Effector memory CD4-positive, alpha-beta T cell (primary cell): Measurements from ENCODE around the gene SEPTIN3.

ENCODE experiments used
- DNase-seq, 3 donors: peaks; one replicate each; pipeline ENCODE4 v3.0.0-alpha.2; 2020
- H3K27ac ChIP-seq: 2 replicates; pipeline ENCODE4 v1.7.0; 2013; ENCODE audit warnings: mild to moderate bottlenecking, low read length, moderate library complexity; ENCODE audit not compliant: insufficient read depth, poor library complexity, severe bottlenecking
- H3K27me3 ChIP-seq: replicated peaks from 2 replicates; pipeline ENCODE4 v1.7.0; 2013; ENCODE audit warnings: mild to moderate bottlenecking, low read length; ENCODE audit not compliant: insufficient read depth, control insufficient read depth, poor library complexity, severe bottlenecking
- H3K36me3 ChIP-seq: 2 replicates; pipeline ENCODE4 v1.7.0; 2013; ENCODE audit warnings: mild to moderate bottlenecking, low read length, moderate library complexity; ENCODE audit not compliant: control insufficient read depth, insufficient read depth
- H3K4me1 ChIP-seq: 2 replicates; pipeline ENCODE4 v1.7.0; 2013; ENCODE audit warnings: low read length, mild to moderate bottlenecking; ENCODE audit not compliant: control insufficient read depth, insufficient read depth, poor library complexity, severe bottlenecking
- H3K4me3 ChIP-seq: 2 replicates; pipeline ENCODE4 v1.7.0; 2013; ENCODE audit warnings: low read length, low read depth, mild to moderate bottlenecking; ENCODE audit not compliant: insufficient read depth, poor library complexity, severe bottlenecking
- H3K9me3 ChIP-seq: 2 replicates; pipeline ENCODE4 v1.7.0; 2013; ENCODE audit warnings: mild to moderate bottlenecking, low read length, moderate library complexity; ENCODE audit not compliant: control insufficient read depth
- total RNA-seq, 3 donors: gene quantifications; one replicate each; lab custom pipeline; 2026; lab: John Stamatoyannopoulos, UW

SEPTIN3 gene, protein sequence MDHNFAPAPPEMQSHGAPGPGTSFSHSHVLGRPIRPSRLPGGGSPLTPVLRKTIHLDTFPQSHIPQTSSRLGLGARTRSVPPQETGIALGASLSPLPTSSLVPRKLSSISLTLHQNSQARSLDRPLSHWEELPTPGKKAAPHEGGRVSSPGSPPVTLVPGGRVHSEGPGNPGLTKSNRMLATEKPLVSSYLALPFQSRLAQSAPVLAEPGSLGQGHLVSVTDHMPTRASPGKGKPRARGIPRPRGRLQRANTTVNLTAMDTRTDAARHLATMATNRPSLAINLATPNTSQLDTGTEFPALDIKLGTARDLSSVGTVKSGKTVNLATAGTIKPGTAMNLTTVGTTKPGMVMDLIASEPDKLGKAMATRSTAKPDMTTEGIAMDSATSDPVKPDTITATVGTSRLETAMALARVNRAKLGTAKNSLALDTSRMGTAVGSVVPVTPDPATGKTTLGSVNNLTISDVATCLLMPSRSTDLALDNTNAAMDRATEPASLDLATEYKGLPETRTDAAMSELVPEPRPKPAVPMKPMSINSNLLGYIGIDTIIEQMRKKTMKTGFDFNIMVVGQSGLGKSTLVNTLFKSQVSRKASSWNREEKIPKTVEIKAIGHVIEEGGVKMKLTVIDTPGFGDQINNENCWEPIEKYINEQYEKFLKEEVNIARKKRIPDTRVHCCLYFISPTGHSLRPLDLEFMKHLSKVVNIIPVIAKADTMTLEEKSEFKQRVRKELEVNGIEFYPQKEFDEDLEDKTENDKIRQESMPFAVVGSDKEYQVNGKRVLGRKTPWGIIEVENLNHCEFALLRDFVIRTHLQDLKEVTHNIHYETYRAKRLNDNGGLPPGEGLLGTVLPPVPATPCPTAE
- total RNA-seq = 0 to 0.35 (median 0.09) reads per million in 3 donors

DNA sequence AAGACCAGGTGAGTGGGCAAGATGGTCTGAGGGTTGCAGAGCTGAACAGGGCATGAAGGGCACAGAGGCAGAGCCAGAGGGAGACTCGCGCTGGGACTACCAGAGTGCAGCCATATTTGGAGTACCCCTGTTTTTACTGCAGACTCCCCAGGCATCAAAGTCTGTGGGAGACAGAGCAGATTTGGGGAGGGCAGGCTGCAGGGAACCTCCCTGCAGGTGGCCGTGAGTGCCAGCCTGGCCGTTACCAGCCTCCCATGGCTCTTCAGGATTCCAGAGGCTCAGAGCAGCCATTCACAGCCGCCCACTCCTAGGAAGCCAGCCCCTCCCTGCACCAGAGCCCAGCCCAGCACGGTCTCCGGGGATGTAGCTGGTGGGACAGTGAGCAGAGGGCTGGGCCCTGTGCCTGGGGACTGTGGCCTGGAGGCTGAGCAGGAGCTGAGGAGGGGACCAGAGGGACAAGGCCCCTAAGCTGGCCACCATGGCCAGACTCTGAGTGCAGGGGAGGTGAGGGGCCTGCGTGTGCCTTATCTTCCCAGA lies at the start of gene SEPTIN3:
TSS of gene SEPTIN3 (plus strand) at position 334 of the 537 bp plus-strand sequence. CDS start 2,050 bp downstream, outside the sequence.
- no peaks in the 10 kb centered on the region for H3K36me3 ChIP-seq
- no peaks in the 10 kb centered on the region for H3K4me1 ChIP-seq
- no peak within 1 kb of the TSS for H3K27ac ChIP-seq
- no peak within 1 kb of the TSS for H3K4me3 ChIP-seq
- H3K9me3 ChIP-seq = no peaks in the 10 kb centered on the region
- peaks cover 7% of the 10 kb centered on the region for H3K27me3 ChIP-seq
- DNase-seq = no peak

DNA sequence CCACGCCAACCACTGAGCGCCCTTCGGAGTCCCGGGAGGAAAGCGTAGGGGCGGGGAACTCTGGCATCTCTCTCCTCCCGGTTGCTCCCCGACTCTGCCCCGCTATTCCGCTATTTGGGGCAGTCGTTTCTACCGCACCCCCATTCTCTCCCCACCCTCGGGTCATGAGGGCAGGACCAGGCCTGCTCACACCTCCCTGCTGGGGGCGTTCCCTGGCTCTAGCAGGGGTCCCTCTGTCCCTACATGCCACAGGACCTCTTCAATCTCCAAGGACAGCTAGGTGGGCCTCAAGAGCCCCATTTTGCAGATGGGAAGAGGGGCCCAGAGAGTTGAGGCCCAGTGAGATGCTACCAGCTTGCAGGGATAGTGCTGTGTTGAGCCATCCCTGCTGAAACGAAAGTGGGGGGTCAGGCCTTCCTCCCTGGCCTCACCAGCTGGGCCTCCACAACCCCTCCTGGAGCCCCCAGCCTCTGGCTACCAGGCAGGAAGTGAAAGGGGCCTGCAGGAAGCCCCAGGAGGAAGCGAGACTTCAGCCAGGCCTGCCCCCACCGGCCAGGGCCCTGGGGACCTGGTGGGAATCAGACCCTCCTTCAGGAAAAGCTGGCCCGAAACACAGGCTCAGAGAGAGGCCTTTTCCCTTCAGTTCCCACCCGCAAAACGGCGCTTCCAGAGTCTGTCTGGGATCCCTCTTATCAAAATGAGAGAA lies 48.8 kb upstream of the SEPTIN3 start:
- Histone ChIP-seq H3K27ac (no peak overlapping the region), H3K27me3 (peaks cover under 1% of the 10 kb centered on the region), H3K36me3 (no peaks in the 10 kb centered on the region), H3K4me1 (peaks cover 12% of the 10 kb centered on the region), H3K4me3 (no peak overlapping the region), H3K9me3 (no peaks in the 10 kb centered on the region)
- no peak for DNase-seq

DNA sequence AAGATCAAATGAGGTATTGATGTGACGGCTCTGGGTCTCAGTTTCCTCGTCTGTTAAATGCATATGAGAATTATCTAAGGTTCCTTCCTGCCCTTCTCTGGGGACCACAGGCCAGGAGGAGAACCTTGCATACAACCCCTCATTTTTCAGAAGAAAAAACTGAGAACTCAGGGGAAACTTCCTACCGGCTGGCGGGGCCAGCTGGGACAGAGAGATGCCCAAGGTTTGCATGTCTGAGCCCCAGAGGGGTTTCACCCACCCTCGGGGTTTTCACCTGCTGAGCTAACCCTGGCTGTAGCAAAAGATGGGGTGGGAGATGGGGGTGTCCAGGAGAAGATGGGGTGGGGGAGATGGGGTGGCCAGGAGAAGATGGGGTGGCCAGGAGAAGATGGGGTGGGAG lies 46.9 kb upstream of the SEPTIN3 start:
- Histone ChIP-seq H3K4me3 (no peak overlapping the region), H3K27me3 (no peaks in the 10 kb centered on the region), H3K9me3 (no peaks in the 10 kb centered on the region), H3K4me1 (peaks cover 9% of the 10 kb centered on the region), H3K36me3 (no peaks in the 10 kb centered on the region), H3K27ac (no peak overlapping the region)
- DNase-seq = no peak

DNA sequence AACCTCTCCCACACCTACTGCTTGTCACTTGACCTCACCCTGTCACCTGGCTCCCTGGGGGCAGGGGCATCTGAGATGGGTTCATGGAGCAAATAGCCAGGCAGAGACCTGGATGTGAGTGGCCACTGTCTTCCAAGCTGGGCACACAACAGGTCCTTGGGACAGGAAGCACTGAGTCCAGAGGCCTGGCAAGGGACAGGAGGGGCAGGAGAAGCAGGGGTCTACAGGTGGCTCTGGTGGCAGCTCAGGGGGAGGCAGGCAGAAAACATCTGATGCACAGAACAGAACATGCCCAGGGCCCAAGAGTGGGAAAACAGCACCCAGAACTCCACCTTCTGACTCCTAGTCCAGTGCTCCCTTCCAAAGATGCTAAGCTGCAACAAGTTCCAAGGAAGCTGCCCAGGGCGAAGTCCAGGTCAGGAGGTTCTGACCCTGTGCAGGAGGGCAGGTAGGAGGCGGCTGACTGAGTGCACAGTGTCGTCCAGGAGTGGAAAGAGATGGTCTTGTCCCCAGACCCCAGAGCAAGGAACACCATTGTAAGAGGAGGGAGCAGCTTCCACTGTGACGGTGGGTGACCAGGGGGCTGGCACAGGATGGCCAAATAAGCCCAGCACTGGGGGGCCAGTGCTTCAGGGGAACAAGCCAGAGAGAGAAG lies 46.2 kb upstream of the SEPTIN3 start:
- no peaks in the 10 kb centered on the region for H3K36me3 ChIP-seq
- H3K27ac ChIP-seq = no peak overlapping the region
- no peak for DNase-seq
- H3K27me3 ChIP-seq = no peaks in the 10 kb centered on the region
- peaks cover 11% of the 10 kb centered on the region for H3K4me1 ChIP-seq
- no peaks in the 10 kb centered on the region for H3K9me3 ChIP-seq
- no peak overlapping the region for H3K4me3 ChIP-seq

DNA sequence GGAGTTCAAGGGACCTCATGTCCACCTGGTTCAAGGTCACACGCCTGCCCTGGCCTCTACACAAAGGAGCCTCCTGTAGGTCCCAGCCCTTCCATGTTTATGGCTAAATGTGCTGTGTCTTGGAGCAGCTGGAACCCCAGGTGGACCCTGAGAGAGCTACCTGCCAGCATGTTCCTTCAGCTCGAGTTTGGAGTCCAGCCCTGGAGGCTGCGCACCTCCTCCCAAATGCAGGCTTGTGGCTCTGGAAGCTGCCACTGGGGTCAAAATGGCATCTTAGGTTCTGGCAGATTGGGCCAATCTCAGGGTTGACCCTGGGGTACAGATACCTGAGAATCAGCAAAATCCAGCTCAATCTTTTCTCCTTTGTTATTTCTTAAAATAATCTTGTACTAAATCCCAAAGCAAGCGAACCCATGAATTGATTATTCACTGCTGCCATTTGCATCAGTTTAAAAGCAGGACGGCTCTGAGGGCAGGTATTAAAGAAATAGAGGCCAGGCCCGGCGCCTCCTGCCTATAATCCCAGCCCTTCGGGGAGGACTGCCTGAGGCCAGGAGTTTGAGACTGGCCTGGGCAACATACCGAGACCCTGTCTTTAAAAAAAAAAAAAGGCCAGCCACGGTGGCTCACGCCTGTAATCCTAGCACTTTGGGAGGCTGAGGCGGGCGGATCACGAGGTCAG lies 45.5 kb upstream of the SEPTIN3 start:
- Histone ChIP-seq H3K27ac (no peak overlapping the region), H3K36me3 (no peaks in the 10 kb centered on the region)

DNA sequence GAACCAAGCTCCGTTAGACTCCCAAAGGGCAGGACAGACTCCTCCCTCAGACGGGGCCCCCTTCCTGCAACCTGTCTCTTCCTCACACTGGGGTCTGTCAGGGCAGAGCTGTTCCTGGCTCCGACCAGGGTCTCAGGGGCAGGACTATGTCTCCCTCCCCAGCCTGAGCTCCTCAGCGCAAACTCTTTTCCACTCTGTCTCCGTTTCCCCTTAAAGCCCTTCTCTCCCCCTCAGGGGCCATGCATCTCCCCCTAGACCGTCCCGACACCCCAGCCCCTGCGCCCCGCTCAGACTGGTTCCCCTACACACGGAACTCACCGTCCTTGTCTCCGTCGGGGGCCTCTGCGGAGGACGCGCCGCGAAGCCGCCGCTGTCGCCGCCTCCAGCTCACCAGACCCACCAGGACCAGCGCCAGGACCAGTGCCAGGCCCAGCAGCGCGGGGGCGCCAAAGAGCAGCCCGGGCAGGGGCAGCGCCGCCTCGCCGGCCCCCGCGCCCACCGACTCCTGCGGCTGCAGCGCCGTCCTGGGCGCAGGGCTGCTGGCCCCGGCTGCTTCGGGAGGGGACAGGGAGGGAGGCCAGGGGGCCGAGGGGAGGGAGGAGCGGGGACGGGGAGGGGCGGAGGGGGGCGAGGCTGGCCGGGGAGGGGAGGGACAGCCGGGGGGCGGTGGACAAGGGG lies 43.3 kb upstream of the SEPTIN3 start:
- H3K4me3 ChIP-seq = peak overlapping the region; percentile 63
- no peaks in the 10 kb centered on the region for H3K9me3 ChIP-seq
- no peaks in the 10 kb centered on the region for H3K27me3 ChIP-seq
- DNase-seq = peak; percentile 56 to 67 (median 65)
- no peaks in the 10 kb centered on the region for H3K36me3 ChIP-seq
- no peak overlapping the region for H3K27ac ChIP-seq
- H3K4me1 ChIP-seq = peaks cover 4% of the 10 kb centered on the region

More for the DNA sequence above, 45.5 kb upstream of the SEPTIN3 start:
- DNase-seq = no peak
- Histone ChIP-seq H3K4me1 (peaks cover 13% of the 10 kb centered on the region), H3K27me3 (no peaks in the 10 kb centered on the region), H3K4me3 (no peak overlapping the region), H3K9me3 (no peaks in the 10 kb centered on the region)

DNA sequence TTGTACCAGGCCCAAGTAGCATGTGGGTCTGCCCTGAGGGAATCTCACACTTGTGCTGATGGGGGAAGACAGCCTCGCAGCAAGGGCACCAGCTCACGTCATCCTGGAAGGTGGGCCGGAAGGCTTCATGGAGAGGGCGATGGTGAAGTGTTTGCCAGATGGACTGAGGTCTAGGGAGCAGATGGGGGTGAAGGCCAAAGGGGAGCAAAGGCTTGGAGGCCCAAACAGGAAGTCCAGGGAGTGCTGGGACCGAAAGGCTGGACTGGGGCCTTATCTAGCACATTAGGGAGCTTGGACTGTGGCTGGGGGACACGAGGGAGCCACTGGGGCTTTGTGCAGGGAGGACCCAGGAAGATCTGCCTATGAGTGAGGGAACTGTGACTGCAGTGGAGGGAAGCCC lies 41.4 kb upstream of the SEPTIN3 start:
- Histone ChIP-seq H3K4me3 (no peak overlapping the region), H3K9me3 (no peaks in the 10 kb centered on the region), H3K27ac (no peak overlapping the region), H3K4me1 (peaks cover 4% of the 10 kb centered on the region), H3K27me3 (no peaks in the 10 kb centered on the region), H3K36me3 (no peaks in the 10 kb centered on the region)
- no peak for DNase-seq

DNA sequence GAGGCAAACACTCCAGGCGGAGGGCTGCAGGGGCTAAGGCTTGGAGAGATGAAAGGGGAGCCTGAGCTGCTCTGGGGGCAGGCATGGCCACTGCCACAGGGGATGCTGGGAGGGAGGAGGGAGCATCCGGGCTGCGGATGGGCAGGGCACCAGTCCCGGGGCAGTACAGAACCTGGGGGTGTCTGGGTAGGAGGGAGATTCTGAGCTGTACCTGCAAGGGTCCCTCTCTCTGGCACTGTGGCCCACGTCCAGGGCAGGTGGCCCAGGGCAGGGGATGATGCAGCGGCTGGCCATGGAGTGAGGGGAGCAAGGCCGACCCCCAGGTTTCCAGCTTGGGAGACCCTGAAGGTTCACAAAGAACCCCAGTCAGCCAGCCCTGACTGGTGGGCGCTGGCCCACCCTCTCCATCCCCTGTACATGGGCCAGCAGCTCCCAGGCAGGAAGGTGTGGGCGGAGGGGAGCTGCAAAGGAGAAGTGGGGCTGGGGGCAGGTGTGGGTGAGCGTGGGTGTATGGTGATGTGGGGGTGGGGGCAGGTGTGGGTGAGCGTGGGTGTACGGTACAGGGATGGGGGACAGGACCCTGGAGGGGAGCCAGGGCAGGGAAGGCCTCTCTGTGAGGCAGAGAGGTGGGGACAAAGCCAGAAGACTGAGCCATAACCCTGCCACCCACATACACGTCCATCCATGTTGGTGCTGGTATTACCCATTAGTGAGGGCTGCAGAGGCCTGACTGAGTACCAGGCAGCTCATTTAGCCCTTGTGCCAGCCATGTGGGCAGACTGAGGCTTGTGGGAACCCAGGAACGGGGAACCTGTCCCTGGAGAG lies 40.4 kb upstream of the SEPTIN3 start:
- H3K27ac ChIP-seq = no peak overlapping the region
- no peaks in the 10 kb centered on the region for H3K27me3 ChIP-seq
- no peak for DNase-seq
- H3K4me1 ChIP-seq = peaks cover 4% of the 10 kb centered on the region
- no peaks in the 10 kb centered on the region for H3K9me3 ChIP-seq
- H3K36me3 ChIP-seq = no peaks in the 10 kb centered on the region
- no peak overlapping the region for H3K4me3 ChIP-seq
